ENCODE results near the gene GMDS. TPM values are rescaled to one million over a fixed set of nuclear protein-coding genes. Genes with fewer than 3 reads are reported as not detected.

Gene GMDS
- total RNA-seq, 1 donor from 2014 or later, result 7.2 TPM

DNA sequence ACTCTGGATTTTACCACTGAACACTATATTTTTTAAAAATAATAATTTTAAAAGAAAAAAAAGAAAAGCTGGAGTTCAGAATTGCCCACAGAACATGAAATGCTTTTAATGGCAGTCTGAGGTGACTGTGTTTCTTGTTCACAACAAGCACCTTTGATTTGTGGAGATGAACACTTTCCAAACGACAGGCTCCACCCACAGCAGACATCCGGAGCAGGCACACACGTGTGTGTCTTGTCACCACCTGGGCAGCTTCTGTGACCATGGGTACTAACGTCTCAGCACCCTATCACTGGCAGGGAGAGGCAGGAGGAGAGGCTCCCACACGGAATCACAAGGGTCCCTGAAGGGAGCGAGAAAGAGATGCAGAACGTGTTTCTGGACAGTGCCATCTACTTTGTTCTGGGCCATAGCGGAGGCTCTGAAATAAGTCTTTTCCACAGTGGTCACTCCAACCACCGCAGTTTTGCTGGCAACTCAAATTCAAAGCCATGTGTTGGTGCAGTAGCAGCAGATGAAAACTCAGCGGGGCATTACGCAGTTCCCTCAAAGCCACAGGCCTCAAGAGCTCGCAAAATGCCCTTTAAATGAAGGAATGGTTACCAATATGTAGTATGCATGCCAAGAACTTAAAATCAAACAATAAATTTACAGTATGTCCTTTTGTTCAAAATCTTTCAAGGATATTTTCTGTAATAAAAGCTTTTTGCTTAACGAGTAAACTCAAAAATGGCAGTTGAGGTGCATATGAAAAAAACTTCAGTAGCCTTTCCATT lies 393.5 kb downstream of the GMDS start:
- TF ChIP-seq, protein P1, sequence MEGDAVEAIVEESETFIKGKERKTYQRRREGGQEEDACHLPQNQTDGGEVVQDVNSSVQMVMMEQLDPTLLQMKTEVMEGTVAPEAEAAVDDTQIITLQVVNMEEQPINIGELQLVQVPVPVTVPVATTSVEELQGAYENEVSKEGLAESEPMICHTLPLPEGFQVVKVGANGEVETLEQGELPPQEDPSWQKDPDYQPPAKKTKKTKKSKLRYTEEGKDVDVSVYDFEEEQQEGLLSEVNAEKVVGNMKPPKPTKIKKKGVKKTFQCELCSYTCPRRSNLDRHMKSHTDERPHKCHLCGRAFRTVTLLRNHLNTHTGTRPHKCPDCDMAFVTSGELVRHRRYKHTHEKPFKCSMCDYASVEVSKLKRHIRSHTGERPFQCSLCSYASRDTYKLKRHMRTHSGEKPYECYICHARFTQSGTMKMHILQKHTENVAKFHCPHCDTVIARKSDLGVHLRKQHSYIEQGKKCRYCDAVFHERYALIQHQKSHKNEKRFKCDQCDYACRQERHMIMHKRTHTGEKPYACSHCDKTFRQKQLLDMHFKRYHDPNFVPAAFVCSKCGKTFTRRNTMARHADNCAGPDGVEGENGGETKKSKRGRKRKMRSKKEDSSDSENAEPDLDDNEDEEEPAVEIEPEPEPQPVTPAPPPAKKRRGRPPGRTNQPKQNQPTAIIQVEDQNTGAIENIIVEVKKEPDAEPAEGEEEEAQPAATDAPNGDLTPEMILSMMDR (IDR thresholded peaks at IDR 0.05; ENCODE audit: borderline replicate concordance), result no peak
- no peak overlapping the region for H3K27ac ChIP-seq (replicated peaks)
- intact Hi-C loops (cut with micrococcal nuclease), result no loop called here

DNA sequence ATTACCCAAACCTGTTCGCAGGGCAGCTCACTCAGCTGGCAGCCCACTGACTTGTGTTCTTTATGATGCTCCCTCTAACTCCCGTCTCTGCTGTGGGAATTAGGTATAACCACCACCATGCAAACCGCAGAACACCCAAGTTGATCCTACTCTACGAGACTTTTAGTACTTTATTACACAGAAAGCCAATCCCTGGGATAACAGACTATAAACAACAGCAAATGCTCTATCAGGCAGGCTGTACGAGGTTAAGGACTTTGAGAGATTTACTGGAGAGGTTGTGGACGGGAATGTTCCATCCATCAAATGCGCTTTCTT lies 394.6 kb downstream of the GMDS start:
- Histone ChIP-seq H3K9me3 (replicated peaks) (peaks cover 6% of the 10 kb centered on the region), H3K27me3 (ENCODE audit: low read depth) (no peaks in the 10 kb centered on the region), H3K4me1 (no peaks in the 10 kb centered on the region), H3K4me3 (no peak overlapping the region), H3K36me3 (no peaks in the 10 kb centered on the region), H3K27ac (replicated peaks) (no peak overlapping the region)
- TF ChIP-seq, protein P1 (IDR thresholded peaks at IDR 0.05; ENCODE audit: borderline replicate concordance), result no peak
- no peak for DNase-seq
- intact Hi-C loops (cut with micrococcal nuclease), result no loop called here

More for the DNA sequence above, 393.5 kb downstream of the GMDS start:
- Histone ChIP-seq H3K36me3 (no peaks in the 10 kb centered on the region), H3K9me3 (replicated peaks) (no peaks in the 10 kb centered on the region), H3K4me1 (no peaks in the 10 kb centered on the region), H3K27me3 (ENCODE audit: low read depth) (no peaks in the 10 kb centered on the region), H3K4me3 (no peak overlapping the region)
- no peak for DNase-seq

DNA sequence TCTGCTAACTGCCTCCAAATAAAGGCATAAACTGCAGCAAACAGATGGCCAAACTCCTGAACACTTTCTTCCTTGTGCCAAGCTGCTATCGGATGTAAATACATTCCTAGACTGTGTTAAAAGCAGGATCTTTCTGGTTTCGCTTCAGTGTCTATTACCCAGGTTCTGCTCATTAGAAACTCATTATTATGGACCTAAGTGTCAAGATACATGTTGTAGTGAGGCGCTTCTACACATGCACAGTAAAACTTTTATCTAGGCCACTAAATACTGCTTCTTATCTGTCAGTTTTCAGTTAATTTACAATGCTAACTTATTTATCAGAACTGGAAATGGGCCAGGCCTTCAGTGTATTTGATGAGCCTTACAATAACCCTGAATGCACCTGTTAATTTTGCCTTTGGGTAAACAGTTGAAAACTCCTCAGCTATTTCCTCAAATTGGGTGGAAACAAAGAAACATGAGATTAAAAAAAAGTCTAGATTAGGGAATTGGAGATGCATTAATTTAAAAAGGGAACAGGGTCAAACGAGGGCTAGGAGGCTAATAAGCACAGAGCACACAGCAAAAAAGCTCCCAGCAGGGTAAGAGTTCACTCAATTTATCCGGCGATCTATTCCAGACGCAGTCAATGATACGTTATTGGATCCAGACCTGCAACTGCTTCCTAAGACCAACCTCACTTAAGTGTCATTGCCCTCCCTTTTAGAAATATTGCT lies 395.1 kb downstream of the GMDS start:
- Histone ChIP-seq H3K27me3 (ENCODE audit: low read depth) (no peaks in the 10 kb centered on the region), H3K4me1 (no peaks in the 10 kb centered on the region), H3K4me3 (no peak overlapping the region), H3K9me3 (replicated peaks) (peaks cover 11% of the 10 kb centered on the region), H3K27ac (replicated peaks) (no peak overlapping the region), H3K36me3 (no peaks in the 10 kb centered on the region)
- no peak for DNase-seq
- TF ChIP-seq, protein P1 (IDR thresholded peaks at IDR 0.05; ENCODE audit: borderline replicate concordance), result no peak
- intact Hi-C loops (cut with micrococcal nuclease), result no loop called here

DNA sequence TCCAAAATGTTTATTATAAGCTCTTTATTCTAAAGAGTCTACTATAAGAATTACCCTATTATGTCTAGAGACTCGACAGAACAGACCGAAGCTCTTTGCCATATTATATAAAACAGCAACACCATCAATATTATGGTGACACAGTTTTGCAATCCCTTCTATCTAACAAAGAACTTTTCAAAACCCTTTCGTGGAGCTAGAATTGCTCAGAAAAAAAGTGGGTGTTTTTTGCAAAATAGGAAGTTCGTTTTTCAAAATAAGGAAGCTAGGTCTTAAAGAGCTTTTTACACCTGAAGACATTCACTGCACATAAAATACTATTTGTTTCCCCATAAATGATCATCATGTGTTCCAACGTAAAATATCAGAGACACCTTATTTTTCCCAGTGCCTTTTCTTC lies 395.7 kb downstream of the GMDS start:
- TF ChIP-seq, protein P1 (IDR thresholded peaks at IDR 0.05; ENCODE audit: borderline replicate concordance), result no peak
- no peaks in the 10 kb centered on the region for H3K36me3 ChIP-seq
- H3K9me3 ChIP-seq (replicated peaks), result peaks cover 11% of the 10 kb centered on the region
- H3K27ac ChIP-seq (replicated peaks), result no peak overlapping the region
- no peaks in the 10 kb centered on the region for H3K4me1 ChIP-seq
- intact Hi-C loops (cut with micrococcal nuclease), result no loop called here
- DNase-seq, result no peak
- no peak overlapping the region for H3K4me3 ChIP-seq
- H3K27me3 ChIP-seq (ENCODE audit: low read depth), result no peaks in the 10 kb centered on the region

DNA sequence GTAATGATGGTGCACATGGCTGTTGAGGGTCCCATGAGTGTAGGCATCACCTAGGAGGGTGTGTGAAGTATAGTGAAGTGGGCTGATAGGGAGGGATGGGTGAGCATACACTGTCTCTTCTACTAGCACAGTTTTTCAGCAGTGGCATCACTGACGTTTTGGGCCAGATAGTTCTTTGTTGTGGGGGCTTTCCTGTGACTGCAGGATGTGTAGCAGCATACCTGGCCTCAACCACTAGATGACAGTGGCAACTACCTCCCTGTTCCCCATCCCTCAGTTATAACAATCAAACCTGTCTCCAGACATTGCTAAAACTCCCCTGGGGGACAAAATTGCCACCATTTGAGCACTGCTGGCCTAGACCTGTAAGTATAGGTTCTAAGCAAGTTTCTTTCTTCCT lies 396.7 kb downstream of the GMDS start:
- Histone ChIP-seq H3K4me1 (no peaks in the 10 kb centered on the region), H3K36me3 (no peaks in the 10 kb centered on the region), H3K4me3 (no peak overlapping the region), H3K9me3 (replicated peaks) (peaks cover 11% of the 10 kb centered on the region), H3K27me3 (ENCODE audit: low read depth) (no peaks in the 10 kb centered on the region), H3K27ac (replicated peaks) (no peak overlapping the region)
- intact Hi-C loops (cut with micrococcal nuclease), result no loop called here
- no peak for DNase-seq
- TF ChIP-seq, protein P1 (IDR thresholded peaks at IDR 0.05; ENCODE audit: borderline replicate concordance), result no peak

All from left ventricle myocardium inferior (tissue), 1 donor.